Smooth muscle cell (in vitro differentiated cells): ENCODE results near the gene PTTG1IP. TPM values are rescaled to one million over a fixed set of nuclear protein-coding genes. Genes with fewer than 3 reads are reported as not detected.
A peak's percentile ranks its signal among the peaks of the same experiment; 100 is the strongest.

Experiments used
- DNase-seq: peaks from one replicate; lab custom pipeline; 2025; ENCODE audit not compliant: unreplicated experiment; lab: John Stamatoyannopoulos, UW
- H2AFZ ChIP-seq: fragments of 200-600 bp; sonication (generic); 2 replicates; pipeline ENCODE4 v1.6.0; 2016; ENCODE audit warnings: antibody characterized with exemption, low read depth, mild to moderate bottlenecking
- H3F3A ChIP-seq: fragments of 200-600 bp; sonication (generic); 2 replicates; pipeline ENCODE4 v1.6.0; 2017; ENCODE audit warnings: antibody characterized with exemption, low read depth
- H3K27ac ChIP-seq: fragments of 200-600 bp; sonication (generic); 2 replicates; pipeline ENCODE4 v1.5.1; 2016; ENCODE audit warnings: low read depth, mild to moderate bottlenecking
- H3K27me3 ChIP-seq: fragments of 200-600 bp; sonication (generic); 2 replicates; pipeline ENCODE4 v1.6.1; 2016; ENCODE audit warnings: low read depth, mild to moderate bottlenecking
- H3K36me3 ChIP-seq: fragments of 200-600 bp; sonication (generic); 2 replicates; pipeline ENCODE4 v1.5.1; 2016; ENCODE audit warnings: low read depth
- H3K4me1 ChIP-seq: fragments of 200-600 bp; sonication (generic); 2 replicates; pipeline ENCODE4 v1.5.1; 2016; ENCODE audit warnings: low read depth
- H3K4me2 ChIP-seq: fragments of 200-600 bp; sonication (generic); 2 replicates; pipeline ENCODE4 v1.6.0; 2016; ENCODE audit warnings: mild to moderate bottlenecking
- H3K4me3 ChIP-seq: fragments of 200-600 bp; sonication (generic); 2 replicates; pipeline ENCODE4 v1.5.1; 2016; ENCODE audit warnings: mild to moderate bottlenecking
- H3K79me2 ChIP-seq: fragments of 200-600 bp; sonication (generic); 2 replicates; pipeline ENCODE4 v1.6.0; 2016; ENCODE audit warnings: low read depth, mild to moderate bottlenecking
- H3K9ac ChIP-seq: fragments of 200-600 bp; sonication (generic); 2 replicates; pipeline ENCODE4 v1.6.0; 2016; ENCODE audit warnings: low read depth
- H3K9me3 ChIP-seq: fragments of 200-600 bp; sonication (generic); replicated peaks from 2 replicates; pipeline ENCODE4 v1.5.1; 2016; ENCODE audit warnings: low read depth
- H4K20me1 ChIP-seq: fragments of 200-600 bp; sonication (generic); 2 replicates; pipeline ENCODE4 v1.6.0; 2016; ENCODE audit warnings: low read depth
- CTCF ChIP-seq: fragments of 200-600 bp; sonication (generic); IDR thresholded peaks from 2 replicates; pipeline ENCODE4 v1.5.1; 2017; ENCODE audit warnings: borderline replicate concordance, mild to moderate bottlenecking, antibody characterized with exemption; ENCODE audit not compliant: insufficient read depth, poor library complexity, severe bottlenecking
- WGBS: methylation state at CpG from one replicate; pipeline ENCODE4 v1.1.7; 2016; ENCODE audit warnings: low lambda C conversion rate; 5-methylcytosine and 5-hydroxymethylcytosine counted together
- polyA plus RNA-seq: library from polyadenylated mRNA; unstranded; fragments of >200 nt; fragmentation: Nextera tagmentation; extraction: Ambion mirVana; gene quantifications from 2 replicates; pipeline ENCODE4 v1.2.1, GENCODE V29; 2016
- total RNA-seq: library from RNA; depleted of rRNA; stranded (reverse); fragments of >200 nt; gene quantifications from 2 replicates; pipeline ENCODE4 v1.2.3, GENCODE V29; 2014

PTTG1IP gene
- total and polyA plus RNA-seq, 2 experiments from 2014 or later: 331 to 340 TPM

- no peak overlapping the region for H3K27ac ChIP-seq
- WGBS: 90% methylated on average over 12 of the region's 12 CpGs
- DNase-seq: no peak
- no peaks in the 10 kb centered on the region for H3K9me3 ChIP-seq
- H3K79me2 ChIP-seq: no peaks in the 10 kb centered on the region
- no peak overlapping the region for H3K4me3 ChIP-seq
- H4K20me1 ChIP-seq: no peaks in the 10 kb centered on the region
- no peak overlapping the region for H2AFZ ChIP-seq
- H3F3A ChIP-seq: no peaks in the 10 kb centered on the region
- H3K27me3 ChIP-seq: peaks cover 32% of the 10 kb centered on the region
- no peaks in the 10 kb centered on the region for H3K36me3 ChIP-seq
- H3K9ac ChIP-seq: no peak overlapping the region
- H3K4me2 ChIP-seq: no peak overlapping the region
- H3K4me1 ChIP-seq: no peaks in the 10 kb centered on the region
- TF ChIP-seq CTCF: no peak
These were observed 44.6 kb upstream of the PTTG1IP start for GRCh38 chr21:44918107-44918470.

GRCh38 chr21:44917446-44918106, 44.1 kb upstream of the PTTG1IP start:
- Histone ChIP-seq H3K36me3 (no peaks in the 10 kb centered on the region), H3K4me2 (no peak overlapping the region), H4K20me1 (no peaks in the 10 kb centered on the region), H3F3A (no peaks in the 10 kb centered on the region), H3K27me3 (peaks cover 26% of the 10 kb centered on the region), H2AFZ (no peak overlapping the region), H3K9me3 (no peaks in the 10 kb centered on the region), H3K4me1 (no peaks in the 10 kb centered on the region), H3K79me2 (no peaks in the 10 kb centered on the region), H3K27ac (no peak overlapping the region), H3K4me3 (no peak overlapping the region), H3K9ac (no peak overlapping the region)
- DNase-seq: no peak
- WGBS: 89% methylated on average over 15 of the region's 15 CpGs
- no peak for TF ChIP-seq CTCF

- H3K4me1 ChIP-seq: no peaks in the 10 kb centered on the region
- no peaks in the 10 kb centered on the region for H3K36me3 ChIP-seq
- H3F3A ChIP-seq: no peaks in the 10 kb centered on the region
- H3K9me3 ChIP-seq: no peaks in the 10 kb centered on the region
- no peak for TF ChIP-seq CTCF
- H3K27ac ChIP-seq: no peak overlapping the region
- no peak overlapping the region for H3K4me3 ChIP-seq
- no peak overlapping the region for H2AFZ ChIP-seq
- H3K27me3 ChIP-seq: peaks cover 22% of the 10 kb centered on the region
- H3K4me2 ChIP-seq: no peak overlapping the region
- no peaks in the 10 kb centered on the region for H3K79me2 ChIP-seq
- no peak overlapping the region for H3K9ac ChIP-seq
- H4K20me1 ChIP-seq: no peaks in the 10 kb centered on the region
- 85% methylated on average over 7 of the region's 7 CpGs for WGBS
- no peak for DNase-seq
These were observed 43.5 kb upstream of the PTTG1IP start for GRCh38 chr21:44916965-44917364.

- no peak overlapping the region for H3K4me3 ChIP-seq
- H3K79me2 ChIP-seq: no peaks in the 10 kb centered on the region
- DNase-seq: no peak
- TF ChIP-seq CTCF: no peak
- H3K27me3 ChIP-seq: peaks cover 3% of the 10 kb centered on the region
- H4K20me1 ChIP-seq: no peaks in the 10 kb centered on the region
- H3K9me3 ChIP-seq: no peaks in the 10 kb centered on the region
- H3K4me1 ChIP-seq: no peaks in the 10 kb centered on the region
- H3K9ac ChIP-seq: no peak overlapping the region
- no peak overlapping the region for H3K4me2 ChIP-seq
- WGBS: 94% methylated on average over 17 of the region's 18 CpGs
- H2AFZ ChIP-seq: peak overlapping the region; percentile 33
- H3K36me3 ChIP-seq: no peaks in the 10 kb centered on the region
- no peak overlapping the region for H3K27ac ChIP-seq
- no peaks in the 10 kb centered on the region for H3F3A ChIP-seq
These were observed 40.8 kb upstream of the PTTG1IP start for GRCh38 chr21:44914176-44914874.
